ENCODE measurements around the gene TSFM. TPM values are rescaled to one million over a fixed set of nuclear protein-coding genes. Genes with fewer than 3 reads are reported as not detected.
A peak's percentile ranks its signal among the peaks of the same experiment; 100 is the strongest.

Gene TSFM
- total RNA-seq, 4 donors from 2014 or later, result 19.6 to 35.4 (median 29.1) TPM

GRCh38 chr12:57841445-57841844 lies 58.9 kb downstream of the TSFM start:
- TF ChIP-seq POLR2AphosphoS5 (IDR thresholded peaks at IDR 0.05) (no peak), POLR2A (IDR thresholded peaks at IDR 0.05) (no peak), EP300 (IDR thresholded peaks at IDR 0.05) (no peak)
- TF ChIP-seq, protein P1, sequence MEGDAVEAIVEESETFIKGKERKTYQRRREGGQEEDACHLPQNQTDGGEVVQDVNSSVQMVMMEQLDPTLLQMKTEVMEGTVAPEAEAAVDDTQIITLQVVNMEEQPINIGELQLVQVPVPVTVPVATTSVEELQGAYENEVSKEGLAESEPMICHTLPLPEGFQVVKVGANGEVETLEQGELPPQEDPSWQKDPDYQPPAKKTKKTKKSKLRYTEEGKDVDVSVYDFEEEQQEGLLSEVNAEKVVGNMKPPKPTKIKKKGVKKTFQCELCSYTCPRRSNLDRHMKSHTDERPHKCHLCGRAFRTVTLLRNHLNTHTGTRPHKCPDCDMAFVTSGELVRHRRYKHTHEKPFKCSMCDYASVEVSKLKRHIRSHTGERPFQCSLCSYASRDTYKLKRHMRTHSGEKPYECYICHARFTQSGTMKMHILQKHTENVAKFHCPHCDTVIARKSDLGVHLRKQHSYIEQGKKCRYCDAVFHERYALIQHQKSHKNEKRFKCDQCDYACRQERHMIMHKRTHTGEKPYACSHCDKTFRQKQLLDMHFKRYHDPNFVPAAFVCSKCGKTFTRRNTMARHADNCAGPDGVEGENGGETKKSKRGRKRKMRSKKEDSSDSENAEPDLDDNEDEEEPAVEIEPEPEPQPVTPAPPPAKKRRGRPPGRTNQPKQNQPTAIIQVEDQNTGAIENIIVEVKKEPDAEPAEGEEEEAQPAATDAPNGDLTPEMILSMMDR (IDR thresholded peaks at IDR 0.05), result no peak
- no peak for DNase-seq (ENCODE audit: low spot score in 2 of 2)
- WGBS, result 41% methylated on average over 4 of the region's 4 CpGs
- Histone ChIP-seq H3K36me3 (no peaks in the 10 kb centered on the region), H3K4me1 (peaks cover 83% of the 10 kb centered on the region), H3K27me3 (no peaks in the 10 kb centered on the region), H3K4me3 (no peak overlapping the region), H3K9me3 (no peaks in the 10 kb centered on the region), H3K27ac (no peak overlapping the region)

DNA sequence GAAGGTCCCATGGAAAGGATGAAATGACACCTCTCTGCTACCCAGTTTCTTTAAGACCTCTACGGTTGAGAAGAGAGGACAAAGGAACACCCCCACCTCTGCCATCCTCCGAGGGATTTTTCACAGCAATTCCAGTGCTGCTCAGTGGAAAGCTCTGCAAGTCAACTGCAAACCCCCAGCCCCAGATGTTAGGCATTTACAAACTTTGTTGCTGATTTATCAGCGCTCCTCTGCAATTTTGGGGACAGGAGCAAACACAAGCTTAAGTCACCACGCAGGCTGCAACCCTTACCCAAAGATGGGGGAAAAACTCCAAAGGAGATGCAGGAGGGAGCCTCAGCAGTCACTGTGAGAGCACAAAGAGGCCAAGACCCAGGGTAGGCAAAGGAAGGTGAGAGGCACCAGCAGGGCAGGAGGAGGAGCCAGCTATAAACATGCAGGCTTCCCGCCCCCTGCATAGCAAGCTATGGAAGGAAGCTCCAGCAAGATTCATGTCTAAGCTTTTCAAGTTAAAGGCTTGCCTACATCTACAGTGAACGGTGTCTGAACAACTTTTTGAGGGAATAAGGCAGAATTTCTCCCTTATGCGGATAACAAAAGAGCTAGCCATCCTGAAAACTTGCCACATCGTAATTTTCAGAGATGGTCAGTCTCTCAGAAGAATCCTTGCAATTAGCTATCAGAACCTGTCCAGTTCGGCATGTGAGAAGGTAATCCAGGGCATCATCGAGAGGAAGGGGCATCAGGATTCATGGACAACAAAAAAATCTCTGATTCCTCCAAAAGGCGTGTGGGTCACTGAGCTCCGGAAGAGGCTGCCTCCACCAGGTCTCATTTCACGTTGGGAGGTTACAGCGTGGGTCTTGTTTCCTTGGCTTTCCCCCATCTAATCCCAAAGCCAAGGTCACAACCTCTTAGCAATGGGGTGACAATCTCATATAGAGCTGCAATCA lies 60.0 kb downstream of the TSFM start:
- Histone ChIP-seq H3K4me1 (peaks cover 77% of the 10 kb centered on the region), H3K36me3 (no peaks in the 10 kb centered on the region), H3K9me3 (no peaks in the 10 kb centered on the region), H3K4me3 (peak overlapping the region; percentile 83), H3K27me3 (no peaks in the 10 kb centered on the region), H3K27ac (no peak overlapping the region)
- WGBS, result 28% methylated on average over 14 of the region's 14 CpGs
- no peak for DNase-seq (ENCODE audit: low spot score in 2 of 2)
- no peak for TF ChIP-seq POLR2A (IDR thresholded peaks at IDR 0.05)
- TF ChIP-seq EP300 (IDR thresholded peaks at IDR 0.05), result no peak
- TF ChIP-seq, protein P1 (IDR thresholded peaks at IDR 0.05), result no peak
- TF ChIP-seq POLR2AphosphoS5 (IDR thresholded peaks at IDR 0.05), result no peak

DNA sequence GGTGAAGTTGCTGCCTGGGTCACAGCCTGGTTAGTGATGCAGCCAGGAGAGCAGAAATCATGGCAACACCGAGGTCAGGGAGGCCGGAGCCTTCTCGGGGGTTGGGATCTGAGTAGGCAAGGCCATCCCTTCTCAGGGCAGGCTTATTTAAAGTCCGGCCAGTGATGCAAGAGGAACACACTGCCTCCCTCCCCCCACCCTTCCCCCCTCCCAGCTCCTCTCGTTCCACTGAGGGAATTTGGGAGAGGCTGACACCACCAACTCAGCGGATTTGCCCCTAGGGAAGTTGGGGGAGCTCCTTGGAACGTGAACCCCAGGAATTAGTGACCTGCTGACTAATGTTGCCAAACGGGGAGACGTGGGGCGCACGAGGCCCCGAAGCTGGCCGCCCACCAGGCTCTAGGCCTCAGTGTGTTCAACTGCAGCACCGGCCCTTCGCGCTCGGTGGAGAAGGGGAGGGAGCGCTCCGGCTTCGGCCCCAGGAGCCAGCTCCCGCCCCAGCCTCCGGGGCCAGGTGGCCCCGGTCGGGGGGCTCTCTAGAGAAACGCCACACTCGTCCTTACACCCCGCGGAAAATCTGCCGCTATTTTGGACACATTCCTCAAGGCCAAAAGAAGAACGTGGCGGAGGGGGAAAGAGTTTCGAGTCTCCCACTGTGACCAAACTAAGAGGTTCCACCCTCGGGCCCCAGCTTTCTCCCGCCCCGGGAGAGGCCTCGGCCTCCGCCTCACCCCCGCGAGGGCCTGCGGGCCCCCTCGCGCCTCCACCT lies 62.3 kb downstream of the TSFM start:
- peaks cover 58% of the 10 kb centered on the region for H3K4me1 ChIP-seq
- peak; percentile 85 to 89 for DNase-seq (ENCODE audit: low spot score in 2 of 2)
- peak overlapping the region; percentile 83 for H3K4me3 ChIP-seq
- peak overlapping the region; percentile 100 for H3K27ac ChIP-seq
- H3K36me3 ChIP-seq, result no peaks in the 10 kb centered on the region
- no peaks in the 10 kb centered on the region for H3K27me3 ChIP-seq
- no peaks in the 10 kb centered on the region for H3K9me3 ChIP-seq
- no peak for TF ChIP-seq EP300 (IDR thresholded peaks at IDR 0.05)
- peak in 1 of 3 donors; percentile 15 for TF ChIP-seq POLR2AphosphoS5 (IDR thresholded peaks at IDR 0.05)
- peak in 1 of 2 donors; percentile 14 for TF ChIP-seq POLR2A (IDR thresholded peaks at IDR 0.05)
- TF ChIP-seq, protein P1 (IDR thresholded peaks at IDR 0.05), result no peak
- WGBS, result 0% methylated on average over 8 of the region's 42 CpGs

DNA sequence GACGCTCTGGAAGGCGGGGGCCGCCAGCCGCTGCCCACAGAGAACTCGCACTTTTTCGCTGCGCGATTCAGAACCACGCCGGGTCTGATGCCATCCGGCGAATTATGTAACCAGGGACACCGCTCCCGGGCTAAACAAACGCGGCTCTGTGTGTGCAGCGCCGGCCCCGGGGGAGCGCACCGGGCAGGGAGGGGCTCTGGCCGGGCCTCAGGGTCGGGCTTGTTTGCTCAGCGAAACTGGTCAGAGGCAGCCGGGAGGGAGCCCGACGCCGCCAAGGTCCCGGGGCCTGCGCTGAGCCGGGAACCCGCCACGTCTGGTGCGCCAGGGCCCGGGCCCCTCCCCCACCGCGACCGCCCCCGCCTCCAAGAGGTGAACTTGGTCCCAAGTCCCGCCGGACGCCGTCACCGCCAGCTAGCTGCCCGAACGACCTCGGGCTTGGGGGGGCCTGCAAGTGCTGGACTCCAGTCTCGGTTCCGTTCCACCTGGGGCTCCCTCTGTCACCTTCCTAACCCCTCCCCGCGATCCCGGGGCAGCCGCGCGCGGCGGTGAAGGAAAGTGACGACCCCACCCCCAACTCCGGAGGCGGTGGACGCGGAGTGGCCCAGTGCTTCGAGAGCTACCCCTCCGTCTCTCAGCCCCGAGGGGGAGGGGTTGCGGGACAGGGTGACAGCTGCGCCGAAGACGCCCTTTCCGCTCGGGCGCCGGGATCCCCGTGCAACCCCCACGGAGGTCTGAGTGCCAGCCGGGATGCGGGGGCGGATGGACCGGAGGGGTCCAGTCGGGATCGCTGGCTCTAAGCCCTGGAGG lies 63.1 kb downstream of the TSFM start:
- peaks cover 52% of the 10 kb centered on the region for H3K4me1 ChIP-seq
- WGBS, result 0% methylated on average over 8 of the region's 81 CpGs
- no peaks in the 10 kb centered on the region for H3K27me3 ChIP-seq
- no peaks in the 10 kb centered on the region for H3K36me3 ChIP-seq
- peak; percentile 87 to 91 for DNase-seq (ENCODE audit: low spot score in 2 of 2)
- peak overlapping the region; percentile 100 for H3K27ac ChIP-seq
- peak overlapping the region; percentile 83 for H3K4me3 ChIP-seq
- TF ChIP-seq POLR2A (IDR thresholded peaks at IDR 0.05) (peak in 1 of 2 donors; percentile 31), EP300 (IDR thresholded peaks at IDR 0.05) (no peak), POLR2AphosphoS5 (IDR thresholded peaks at IDR 0.05) (peak in 2 of 3 donors; percentile 5 to 54)
- TF ChIP-seq, protein P1 (IDR thresholded peaks at IDR 0.05), result no peak
- no peaks in the 10 kb centered on the region for H3K9me3 ChIP-seq

Data from suprapubic skin (tissue), 4 donors.